Measurements from ENCODE around the gene LPAR1. TPM values are rescaled to one million over a fixed set of nuclear protein-coding genes. Genes with fewer than 3 reads are reported as not detected.

The LPAR1 gene
- total RNA-seq, 1 experiment from 2014 or later: 11.0 TPM

- no peak overlapping the region for H3K4me3 ChIP-seq (ENCODE audit: low read depth in 2 of 2, low read length in 2 of 2)
- ChIA-PET POLR2A (no interaction called here), CTCF (no interaction called here)
- in situ Hi-C loops (cut with HindIII; ENCODE audit: low pct_unique_long_range_greater_than_20kb, low sequenced_read_pairs): no loop called here
- H3K27ac ChIP-seq (ENCODE audit: low read length): no peak overlapping the region
- no TSS peak for BruUV-seq (replicated peaks)
- DNase-seq (ENCODE audit: low read depth, low spot score): no peak
- intact Hi-C loops (cut with micrococcal nuclease; ENCODE audit: unreplicated experiment): no loop called here
- TF ChIP-seq SIN3A (IDR thresholded peaks at IDR 0.05; ENCODE audit: borderline replicate concordance, insufficient read depth, low read depth, low read length): no peak
- TF ChIP-seq CTCF (IDR thresholded peaks at IDR 0.05): no peak
- ATAC-seq: no peak
- no peaks in the 10 kb centered on the region for H3K36me3 ChIP-seq (ENCODE audit: control insufficient read depth, insufficient read depth, low read length)
- no peaks in the 10 kb centered on the region for H3K4me1 ChIP-seq (ENCODE audit: control insufficient read depth, insufficient read depth, low read length)
- no peaks in the 10 kb centered on the region for H3K9me3 ChIP-seq (ENCODE audit: control insufficient read depth, insufficient read depth, low read depth, low read length)
- no peaks in the 10 kb centered on the region for H3K27me3 ChIP-seq (ENCODE audit: control insufficient read depth, insufficient read depth, low read length)
Measured at GRCh38 chr9:110832926-110833325, 205.3 kb downstream of the LPAR1 start.

GRCh38 chr9:110830495-110830894, 207.8 kb downstream of the LPAR1 start:
- TF ChIP-seq REST (IDR thresholded peaks at IDR 0.05; ENCODE audit: insufficient read depth in 1 of 2, low read depth in 2 of 2, low read length in 1 of 2) (no peak), POLR2AphosphoS5 (IDR thresholded peaks at IDR 0.05; ENCODE audit: low read depth, low read length) (no peak), CTCF (IDR thresholded peaks at IDR 0.05) (no peak), TCF7L2 (IDR thresholded peaks at IDR 0.05; ENCODE audit: low read depth, low read length) (no peak), SIN3A (IDR thresholded peaks at IDR 0.05; ENCODE audit: borderline replicate concordance, insufficient read depth, low read depth, low read length) (no peak)

More at GRCh38 chr9:110830495-110830894, 207.8 kb downstream of the LPAR1 start:
- Histone ChIP-seq H3K9me3 (ENCODE audit: control insufficient read depth, insufficient read depth, low read depth, low read length) (no peaks in the 10 kb centered on the region), H3K4me1 (ENCODE audit: control insufficient read depth, insufficient read depth, low read length) (no peaks in the 10 kb centered on the region), H3K27ac (ENCODE audit: low read length) (no peak overlapping the region), H3K27me3 (ENCODE audit: control insufficient read depth, insufficient read depth, low read length) (no peaks in the 10 kb centered on the region), H3K36me3 (ENCODE audit: control insufficient read depth, insufficient read depth, low read length) (no peaks in the 10 kb centered on the region), H3K4me3 (ENCODE audit: low read depth in 2 of 2, low read length in 2 of 2) (no peak overlapping the region)
- DNase-seq (ENCODE audit: low read depth, low spot score) (no peak), ATAC-seq (no peak)
- POLR2A ChIA-PET: no interaction called here
- in situ Hi-C loops (cut with HindIII; ENCODE audit: low pct_unique_long_range_greater_than_20kb, low sequenced_read_pairs) (no loop called here), intact Hi-C loops (cut with micrococcal nuclease; ENCODE audit: unreplicated experiment) (no loop called here)
- BruUV-seq (replicated peaks): no TSS peak
- CTCF ChIA-PET: no interaction called here

Measured in Panc1 (cell line).